Measurements from ENCODE around the gene ZNF423.

The ZNF423 gene

DNA sequence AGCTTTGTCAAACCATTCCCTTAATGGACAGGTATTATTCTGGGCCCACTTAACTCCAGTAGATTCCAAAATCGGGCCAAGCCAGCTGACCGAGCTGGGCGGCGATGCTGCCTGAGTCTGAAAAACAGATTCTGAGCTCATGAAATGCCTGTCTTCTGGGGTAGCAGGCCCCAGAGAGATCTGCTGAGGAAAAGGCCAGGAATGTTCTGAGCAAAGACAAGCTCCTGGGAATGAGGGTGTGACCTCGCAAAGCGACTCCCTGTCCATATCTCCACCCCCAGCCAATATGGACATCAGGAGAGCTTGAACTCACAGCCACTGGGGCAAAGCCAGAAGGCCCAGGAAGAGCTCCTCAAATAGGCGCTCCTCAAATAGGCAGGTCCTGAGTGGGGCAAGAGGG is 23.7 kb downstream of the ZNF423 start:
- H3K4me3 ChIP-seq (ENCODE audit: low read length), result peak overlapping the region; percentile 13
- peak overlapping the region; percentile 62 for H3K9ac ChIP-seq (ENCODE audit: low read length)
- no peaks in the 10 kb centered on the region for H3K36me3 ChIP-seq (ENCODE audit: control insufficient read depth, insufficient read depth, low read length, severe bottlenecking)
- H3K4me1 ChIP-seq (ENCODE audit: control insufficient read depth, insufficient read depth, low read length), result peaks cover 77% of the 10 kb centered on the region
- no peak for DNase-seq (ENCODE audit: low read depth)
- H3K9me3 ChIP-seq (ENCODE audit: control insufficient read depth, low read length), result no peaks in the 10 kb centered on the region
- H3K27me3 ChIP-seq (replicated peaks; ENCODE audit: control insufficient read depth, insufficient read depth, low read length), result no peaks in the 10 kb centered on the region

DNA sequence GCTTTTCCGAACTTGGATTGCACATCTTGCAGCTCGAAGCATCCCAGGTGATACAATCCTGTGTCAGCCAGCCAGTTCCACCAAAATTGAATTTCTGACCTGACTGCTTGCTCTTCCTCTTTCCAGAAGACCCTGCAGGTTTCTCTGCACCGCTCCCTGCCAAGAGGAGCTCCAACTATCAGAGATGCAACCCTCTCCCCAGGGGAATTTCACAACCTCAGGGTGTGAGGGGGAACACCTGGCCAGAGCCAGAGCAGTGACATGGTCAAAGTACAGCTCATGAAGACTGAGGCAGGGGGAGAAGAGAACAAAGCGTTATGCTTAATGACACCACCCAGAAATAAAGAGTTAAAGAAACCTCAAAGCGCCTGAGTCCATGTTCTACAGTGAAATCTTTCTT is 25.0 kb downstream of the ZNF423 start:
- H3K9me3 ChIP-seq (ENCODE audit: control insufficient read depth, low read length), result no peaks in the 10 kb centered on the region
- no peak overlapping the region for H3K4me3 ChIP-seq (ENCODE audit: low read length)
- no peak overlapping the region for H3K9ac ChIP-seq (ENCODE audit: low read length)
- H3K4me1 ChIP-seq (ENCODE audit: control insufficient read depth, insufficient read depth, low read length), result peaks cover 69% of the 10 kb centered on the region
- H3K36me3 ChIP-seq (ENCODE audit: control insufficient read depth, insufficient read depth, low read length, severe bottlenecking), result no peaks in the 10 kb centered on the region
- DNase-seq (ENCODE audit: low read depth), result no peak
- no peaks in the 10 kb centered on the region for H3K27me3 ChIP-seq (replicated peaks; ENCODE audit: control insufficient read depth, insufficient read depth, low read length)

DNA sequence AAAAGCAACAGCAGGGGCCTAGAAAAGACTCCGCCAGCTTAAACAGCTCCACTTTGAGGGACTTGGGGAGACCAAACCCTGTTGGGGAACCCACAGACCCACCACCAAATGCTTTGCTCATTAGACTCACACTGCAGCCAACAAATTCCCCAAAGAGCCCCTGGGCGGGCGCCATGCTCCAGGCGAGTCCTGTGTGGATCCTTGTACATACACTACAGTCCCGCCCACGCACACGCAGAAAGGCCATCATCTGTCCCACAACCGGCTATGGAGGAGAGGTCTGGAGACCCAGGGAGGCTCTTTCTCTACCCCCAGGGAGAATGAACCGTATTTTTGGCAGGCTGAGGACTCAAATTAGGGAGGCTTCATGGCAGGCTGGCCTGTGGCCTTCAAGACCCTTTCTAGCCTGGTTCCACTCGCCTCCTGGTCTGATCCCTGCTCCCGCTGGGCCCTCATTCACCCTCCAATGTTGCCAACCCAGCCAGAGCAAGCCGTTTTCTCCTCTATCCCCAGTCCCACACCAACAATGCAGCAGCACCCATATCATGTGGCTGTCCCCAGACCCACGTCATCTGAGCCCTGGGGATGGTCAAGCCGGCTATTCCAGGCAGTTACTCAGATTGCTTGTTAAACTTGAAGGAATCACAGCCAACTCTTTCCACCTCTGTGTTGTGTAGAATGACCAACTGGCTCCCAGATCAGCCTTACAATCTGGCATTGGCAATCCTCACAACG is 27.2 kb downstream of the ZNF423 start:
- Histone ChIP-seq H3K4me3 (ENCODE audit: low read length) (peak overlapping the region; percentile 29), H3K9me3 (ENCODE audit: control insufficient read depth, low read length) (no peaks in the 10 kb centered on the region), H3K9ac (ENCODE audit: low read length) (no peak overlapping the region), H3K4me1 (ENCODE audit: control insufficient read depth, insufficient read depth, low read length) (peaks cover 49% of the 10 kb centered on the region), H3K27me3 (replicated peaks; ENCODE audit: control insufficient read depth, insufficient read depth, low read length) (no peaks in the 10 kb centered on the region), H3K36me3 (ENCODE audit: control insufficient read depth, insufficient read depth, low read length, severe bottlenecking) (no peaks in the 10 kb centered on the region)
- DNase-seq (ENCODE audit: low read depth), result no peak

GRCh38 chr16:49827805-49828438 is 28.0 kb downstream of the ZNF423 start:
- no peaks in the 10 kb centered on the region for H3K36me3 ChIP-seq (ENCODE audit: control insufficient read depth, insufficient read depth, low read length, severe bottlenecking)
- DNase-seq (ENCODE audit: low read depth), result no peak
- no peak overlapping the region for H3K9ac ChIP-seq (ENCODE audit: low read length)
- H3K27me3 ChIP-seq (replicated peaks; ENCODE audit: control insufficient read depth, insufficient read depth, low read length), result no peaks in the 10 kb centered on the region
- H3K9me3 ChIP-seq (ENCODE audit: control insufficient read depth, low read length), result no peaks in the 10 kb centered on the region
- H3K4me3 ChIP-seq (ENCODE audit: low read length), result peak overlapping the region; percentile 29
- H3K4me1 ChIP-seq (ENCODE audit: control insufficient read depth, insufficient read depth, low read length), result peaks cover 41% of the 10 kb centered on the region

GRCh38 chr16:49826515-49826914 is 29.4 kb downstream of the ZNF423 start:
- Histone ChIP-seq H3K9me3 (ENCODE audit: control insufficient read depth, low read length) (no peaks in the 10 kb centered on the region), H3K4me3 (ENCODE audit: low read length) (no peak overlapping the region), H3K36me3 (ENCODE audit: control insufficient read depth, insufficient read depth, low read length, severe bottlenecking) (no peaks in the 10 kb centered on the region), H3K27me3 (replicated peaks; ENCODE audit: control insufficient read depth, insufficient read depth, low read length) (no peaks in the 10 kb centered on the region), H3K4me1 (ENCODE audit: control insufficient read depth, insufficient read depth, low read length) (peaks cover 28% of the 10 kb centered on the region), H3K9ac (ENCODE audit: low read length) (no peak overlapping the region)
- DNase-seq (ENCODE audit: low read depth), result no peak

DNA sequence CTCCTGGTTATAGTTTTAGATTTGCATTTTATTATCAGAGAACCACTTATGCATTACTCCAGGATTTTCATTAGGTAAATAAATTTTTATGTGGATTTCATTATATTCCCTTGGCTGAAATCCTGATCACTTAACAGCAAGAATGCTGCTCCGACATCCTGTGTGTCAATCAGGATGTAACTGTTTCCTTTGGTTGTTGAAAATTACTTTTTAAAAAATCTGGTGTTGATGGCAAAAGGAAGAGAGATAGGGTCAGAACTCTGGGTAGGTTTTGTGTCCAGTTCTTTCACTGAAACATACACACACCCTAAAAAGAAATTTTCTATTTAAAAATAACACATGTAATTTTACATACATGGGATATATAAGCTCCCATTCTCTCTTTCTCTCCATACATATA is 30.9 kb downstream of the ZNF423 start:
- Histone ChIP-seq H3K9ac (ENCODE audit: low read length) (no peak overlapping the region), H3K4me3 (ENCODE audit: low read length) (no peak overlapping the region), H3K36me3 (ENCODE audit: control insufficient read depth, insufficient read depth, low read length, severe bottlenecking) (no peaks in the 10 kb centered on the region), H3K9me3 (ENCODE audit: control insufficient read depth, low read length) (no peaks in the 10 kb centered on the region), H3K27me3 (replicated peaks; ENCODE audit: control insufficient read depth, insufficient read depth, low read length) (no peaks in the 10 kb centered on the region), H3K4me1 (ENCODE audit: control insufficient read depth, insufficient read depth, low read length) (peaks cover 24% of the 10 kb centered on the region)
- DNase-seq (ENCODE audit: low read depth), result no peak

DNA sequence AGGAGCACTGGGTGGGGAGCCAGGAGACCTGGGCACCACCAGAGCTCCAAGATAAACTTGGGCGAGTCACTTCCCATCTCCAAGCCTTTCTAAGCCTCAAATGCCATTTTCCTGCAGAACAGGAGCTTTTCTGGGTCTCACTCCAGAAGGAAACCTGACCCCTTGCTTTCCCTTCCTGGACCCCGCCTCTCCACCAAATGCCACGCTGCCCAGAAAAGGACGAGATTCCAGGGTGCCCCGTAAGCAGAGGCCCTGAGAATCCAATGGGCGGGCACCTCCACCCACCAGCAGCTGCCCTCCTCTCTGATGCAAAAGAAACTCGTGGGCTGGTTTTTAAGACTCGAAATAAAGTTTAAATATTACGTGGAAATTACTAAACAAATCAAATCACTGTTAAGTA is 31.3 kb downstream of the ZNF423 start:
- DNase-seq (ENCODE audit: low read depth), result peak; percentile 50
- no peak overlapping the region for H3K9ac ChIP-seq (ENCODE audit: low read length)
- no peak overlapping the region for H3K4me3 ChIP-seq (ENCODE audit: low read length)
- peaks cover 24% of the 10 kb centered on the region for H3K4me1 ChIP-seq (ENCODE audit: control insufficient read depth, insufficient read depth, low read length)
- H3K9me3 ChIP-seq (ENCODE audit: control insufficient read depth, low read length), result no peaks in the 10 kb centered on the region
- no peaks in the 10 kb centered on the region for H3K27me3 ChIP-seq (replicated peaks; ENCODE audit: control insufficient read depth, insufficient read depth, low read length)
- no peaks in the 10 kb centered on the region for H3K36me3 ChIP-seq (ENCODE audit: control insufficient read depth, insufficient read depth, low read length, severe bottlenecking)

- Histone ChIP-seq H3K4me1 (ENCODE audit: control insufficient read depth, insufficient read depth, low read length) (peaks cover 11% of the 10 kb centered on the region), H3K9me3 (ENCODE audit: control insufficient read depth, low read length) (no peaks in the 10 kb centered on the region), H3K4me3 (ENCODE audit: low read length) (no peak overlapping the region), H3K27me3 (replicated peaks; ENCODE audit: control insufficient read depth, insufficient read depth, low read length) (no peaks in the 10 kb centered on the region), H3K36me3 (ENCODE audit: control insufficient read depth, insufficient read depth, low read length, severe bottlenecking) (no peaks in the 10 kb centered on the region), H3K9ac (ENCODE audit: low read length) (no peak overlapping the region)
- DNase-seq (ENCODE audit: low read depth), result no peak
These were observed 33.1 kb downstream of the ZNF423 start for GRCh38 chr16:49822649-49823370.

DNA sequence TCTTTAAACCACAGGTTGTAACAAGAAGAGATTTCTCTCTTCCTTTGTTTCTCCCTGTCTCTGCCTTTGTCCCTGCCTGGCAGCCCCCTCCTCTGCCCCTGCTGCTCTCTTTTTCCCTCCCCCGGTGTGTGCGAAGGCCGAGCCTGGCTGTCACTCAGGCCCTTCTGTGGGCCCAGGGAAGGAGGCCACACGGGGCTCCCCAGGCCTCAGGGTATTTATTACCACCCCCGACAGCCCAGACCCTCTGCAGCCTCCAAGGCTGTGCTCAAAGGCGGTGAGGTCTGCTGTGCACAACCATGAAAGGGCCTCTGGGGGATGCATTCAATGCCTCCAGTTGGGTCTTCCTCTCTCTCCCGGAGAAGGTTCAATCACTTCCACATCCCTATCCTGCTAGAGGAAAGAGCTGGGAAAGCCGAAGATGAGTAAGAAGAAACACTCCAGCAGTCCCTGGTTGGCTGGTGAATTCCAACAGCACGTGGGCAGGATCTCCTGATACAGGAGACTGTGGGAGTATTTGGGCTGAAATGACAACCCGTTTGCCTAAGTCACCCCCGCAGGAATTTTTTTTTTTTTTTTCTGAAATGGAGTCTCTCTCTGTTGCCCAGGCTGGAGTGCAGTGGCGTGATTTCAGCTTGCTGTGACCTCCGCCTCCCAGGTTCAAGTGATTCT is 34.2 kb downstream of the ZNF423 start:
- H3K27me3 ChIP-seq (replicated peaks; ENCODE audit: control insufficient read depth, insufficient read depth, low read length), result no peaks in the 10 kb centered on the region
- no peaks in the 10 kb centered on the region for H3K9me3 ChIP-seq (ENCODE audit: control insufficient read depth, low read length)
- no peak for DNase-seq (ENCODE audit: low read depth)
- no peaks in the 10 kb centered on the region for H3K36me3 ChIP-seq (ENCODE audit: control insufficient read depth, insufficient read depth, low read length, severe bottlenecking)
- H3K4me3 ChIP-seq (ENCODE audit: low read length), result no peak overlapping the region
- H3K9ac ChIP-seq (ENCODE audit: low read length), result no peak overlapping the region
- peaks cover under 1% of the 10 kb centered on the region for H3K4me1 ChIP-seq (ENCODE audit: control insufficient read depth, insufficient read depth, low read length)

DNA sequence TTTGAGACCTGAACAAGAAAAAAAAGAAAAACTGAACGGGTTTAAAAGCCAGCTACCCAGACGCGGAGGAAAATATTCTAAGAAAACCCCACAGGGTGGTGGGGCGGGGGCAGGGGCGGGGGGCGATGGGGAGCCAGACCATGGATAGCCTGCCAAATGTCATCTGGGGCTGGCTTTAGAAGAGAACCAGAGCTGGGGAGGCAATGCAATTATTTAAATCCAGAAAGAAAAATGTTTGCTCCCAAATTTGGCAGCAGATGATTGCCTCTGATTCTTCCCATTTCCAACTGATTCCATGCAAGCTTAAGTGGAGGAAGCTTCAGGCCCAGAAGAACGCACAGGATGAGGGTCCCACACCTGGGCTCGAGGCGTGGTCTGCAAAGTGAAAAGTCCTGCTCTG is 34.8 kb downstream of the ZNF423 start:
- H3K4me3 ChIP-seq (ENCODE audit: low read length), result no peak overlapping the region
- H3K9me3 ChIP-seq (ENCODE audit: control insufficient read depth, low read length), result no peaks in the 10 kb centered on the region
- no peaks in the 10 kb centered on the region for H3K36me3 ChIP-seq (ENCODE audit: control insufficient read depth, insufficient read depth, low read length, severe bottlenecking)
- no peaks in the 10 kb centered on the region for H3K27me3 ChIP-seq (replicated peaks; ENCODE audit: control insufficient read depth, insufficient read depth, low read length)
- no peaks in the 10 kb centered on the region for H3K4me1 ChIP-seq (ENCODE audit: control insufficient read depth, insufficient read depth, low read length)
- H3K9ac ChIP-seq (ENCODE audit: low read length), result no peak overlapping the region
- no peak for DNase-seq (ENCODE audit: low read depth)
